ENCODE data around the gene SLC22A31.

DNA sequence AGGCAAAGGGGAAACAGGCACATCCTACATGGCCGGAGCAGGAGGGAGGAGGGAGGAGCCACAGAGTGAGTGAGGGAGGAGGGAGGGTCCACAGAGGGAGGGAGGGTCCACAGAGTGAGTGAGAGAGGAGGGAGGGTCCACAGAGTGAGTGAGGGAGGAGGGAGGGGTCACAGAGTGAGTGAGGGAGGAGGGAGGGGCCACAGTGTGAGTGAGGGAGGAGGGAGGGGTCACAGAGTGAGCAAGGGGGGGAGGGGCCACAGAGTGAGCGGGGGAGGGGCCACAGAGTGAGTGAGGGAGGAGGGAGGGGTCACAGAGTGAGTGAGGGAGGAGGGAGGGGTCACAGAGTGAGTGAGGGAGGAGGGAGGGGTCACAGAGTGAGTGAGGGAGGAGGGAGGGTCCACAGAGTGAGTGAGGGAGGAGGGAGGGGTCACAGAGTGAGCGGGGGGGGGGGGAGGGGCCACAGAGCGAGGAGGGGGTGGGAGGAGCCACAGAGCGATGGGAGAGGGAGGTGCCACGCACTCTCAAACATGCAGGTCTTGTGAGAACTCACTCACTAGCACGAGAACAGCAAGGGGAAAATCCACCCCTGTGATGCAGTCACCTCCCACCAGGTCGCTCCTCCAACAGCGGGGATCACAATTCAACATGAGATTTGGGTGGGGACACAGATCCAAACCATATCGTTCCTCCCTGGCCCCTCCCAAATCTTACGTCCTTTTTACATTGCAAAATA lies 53.1 kb downstream of the SLC22A31 start:
- TF ChIP-seq, protein P1, sequence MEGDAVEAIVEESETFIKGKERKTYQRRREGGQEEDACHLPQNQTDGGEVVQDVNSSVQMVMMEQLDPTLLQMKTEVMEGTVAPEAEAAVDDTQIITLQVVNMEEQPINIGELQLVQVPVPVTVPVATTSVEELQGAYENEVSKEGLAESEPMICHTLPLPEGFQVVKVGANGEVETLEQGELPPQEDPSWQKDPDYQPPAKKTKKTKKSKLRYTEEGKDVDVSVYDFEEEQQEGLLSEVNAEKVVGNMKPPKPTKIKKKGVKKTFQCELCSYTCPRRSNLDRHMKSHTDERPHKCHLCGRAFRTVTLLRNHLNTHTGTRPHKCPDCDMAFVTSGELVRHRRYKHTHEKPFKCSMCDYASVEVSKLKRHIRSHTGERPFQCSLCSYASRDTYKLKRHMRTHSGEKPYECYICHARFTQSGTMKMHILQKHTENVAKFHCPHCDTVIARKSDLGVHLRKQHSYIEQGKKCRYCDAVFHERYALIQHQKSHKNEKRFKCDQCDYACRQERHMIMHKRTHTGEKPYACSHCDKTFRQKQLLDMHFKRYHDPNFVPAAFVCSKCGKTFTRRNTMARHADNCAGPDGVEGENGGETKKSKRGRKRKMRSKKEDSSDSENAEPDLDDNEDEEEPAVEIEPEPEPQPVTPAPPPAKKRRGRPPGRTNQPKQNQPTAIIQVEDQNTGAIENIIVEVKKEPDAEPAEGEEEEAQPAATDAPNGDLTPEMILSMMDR (IDR thresholded peaks at IDR 0.05): no peak
- TF ChIP-seq POLR2A (IDR thresholded peaks at IDR 0.05): no peak

All from lower leg skin (tissue), 3 donors.